Loucy (cell line): ENCODE measurements around the gene PARVA.

ENCODE experiments used
- H2AFZ ChIP-seq: fragments of 200-600 bp; sonication (generic); 2 replicates; pipeline ENCODE4 v1.6.0; 2016; ENCODE audit warnings: antibody characterized with exemption, mild to moderate bottlenecking, low read length, moderate library complexity
- H3F3A ChIP-seq: fragments of 200-600 bp; 2 replicates; pipeline ENCODE4 v1.6.0; 2016; ENCODE audit warnings: antibody characterized with exemption, low read depth, mild to moderate bottlenecking
- H3K27me3 ChIP-seq: fragments of 200-600 bp; sonication (generic); 2 replicates; pipeline ENCODE4 v1.6.1; 2014; ENCODE audit warnings: low read length, mild to moderate bottlenecking; ENCODE audit not compliant: insufficient read depth, poor library complexity, severe bottlenecking
- H3K36me3 ChIP-seq: fragments of 200-600 bp; sonication (generic); 2 replicates; pipeline ENCODE4 v1.6.1; 2016; ENCODE audit warnings: low read length; ENCODE audit not compliant: insufficient read depth
- H3K4me1 ChIP-seq: fragments of 200-600 bp; sonication (generic); 2 replicates; pipeline ENCODE4 v1.5.1; 2014; ENCODE audit warnings: low read length, mild to moderate bottlenecking; ENCODE audit not compliant: insufficient read depth, poor library complexity, severe bottlenecking
- H3K4me2 ChIP-seq: fragments of 200-600 bp; sonication (generic); 2 replicates; pipeline ENCODE4 v1.6.0; 2014; ENCODE audit warnings: antibody characterized with exemption, low read length, low read depth, mild to moderate bottlenecking; ENCODE audit not compliant: poor library complexity, severe bottlenecking
- H3K4me3 ChIP-seq: fragments of 200-600 bp; sonication (generic); 2 replicates; pipeline ENCODE4 v1.5.1; 2014; ENCODE audit warnings: low read length, mild to moderate bottlenecking, mixed read lengths; ENCODE audit not compliant: poor library complexity, severe bottlenecking
- H3K79me2 ChIP-seq: fragments of 200-600 bp; sonication (generic); 2 replicates; pipeline ENCODE4 v1.6.1; 2014; ENCODE audit warnings: low read length; ENCODE audit not compliant: insufficient read depth
- H3K9ac ChIP-seq: fragments of 200-600 bp; sonication (generic); 2 replicates; pipeline ENCODE4 v1.6.0; 2014; ENCODE audit warnings: mild to moderate bottlenecking, low read depth, low read length, moderate library complexity; ENCODE audit not compliant: poor library complexity, severe bottlenecking
- H3K9me2 ChIP-seq: fragments of 200-600 bp; sonication (generic); replicated peaks from 2 replicates; pipeline ENCODE4 v1.6.1; 2016; ENCODE audit warnings: low read depth, low read length, mixed read lengths
- H3K9me3 ChIP-seq: fragments of 200-600 bp; sonication (generic); 2 replicates; pipeline ENCODE4 v1.6.1; 2014; ENCODE audit warnings: mild to moderate bottlenecking, antibody characterized with exemption, low read length, low read depth; ENCODE audit not compliant: insufficient read depth
- H4K20me1 ChIP-seq: fragments of 200-600 bp; sonication (generic); 2 replicates; pipeline ENCODE4 v1.6.0; 2014; ENCODE audit warnings: antibody characterized with exemption, low read length, mild to moderate bottlenecking; ENCODE audit not compliant: insufficient read depth, poor library complexity, severe bottlenecking
- EZH2phosphoT487 ChIP-seq: fragments of 200-600 bp; IDR thresholded peaks from 2 replicates; pipeline ENCODE4 v1.6.1; 2018; ENCODE audit warnings: antibody characterized with exemption, mild to moderate bottlenecking, moderate library complexity, borderline replicate concordance
- TF ChIP-seq, protein P1 (sequence below): fragments of 200-600 bp; sonication (generic); conservative IDR thresholded peaks from 2 replicates; pipeline ENCODE4 v1.5.1; 2014; ENCODE audit warnings: mild to moderate bottlenecking, antibody characterized with exemption, low read length

Gene PARVA

DNA sequence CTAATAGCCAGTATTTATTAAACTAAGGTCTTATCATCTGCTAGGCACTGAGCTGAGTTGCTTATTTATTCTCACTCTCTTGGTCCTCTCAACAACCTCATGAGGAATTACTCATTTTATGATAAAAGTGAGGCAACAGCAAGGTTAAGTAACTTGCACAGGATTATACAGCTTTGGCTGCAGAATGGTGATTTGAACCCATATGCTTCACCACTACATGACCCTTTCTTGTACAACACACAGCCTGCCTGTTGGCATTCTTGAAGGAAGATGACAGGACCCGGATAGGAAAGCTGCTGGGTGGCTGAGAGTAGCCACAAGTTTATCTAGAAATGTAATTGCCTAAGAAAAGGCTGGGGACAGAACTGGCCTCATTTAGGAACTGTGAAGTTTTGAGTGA lies 5.3 kb upstream of the PARVA start:
- H3K4me2 ChIP-seq: no peak overlapping the region
- no peaks in the 10 kb centered on the region for H3K4me1 ChIP-seq
- no peaks in the 10 kb centered on the region for H3K9me3 ChIP-seq

DNA sequence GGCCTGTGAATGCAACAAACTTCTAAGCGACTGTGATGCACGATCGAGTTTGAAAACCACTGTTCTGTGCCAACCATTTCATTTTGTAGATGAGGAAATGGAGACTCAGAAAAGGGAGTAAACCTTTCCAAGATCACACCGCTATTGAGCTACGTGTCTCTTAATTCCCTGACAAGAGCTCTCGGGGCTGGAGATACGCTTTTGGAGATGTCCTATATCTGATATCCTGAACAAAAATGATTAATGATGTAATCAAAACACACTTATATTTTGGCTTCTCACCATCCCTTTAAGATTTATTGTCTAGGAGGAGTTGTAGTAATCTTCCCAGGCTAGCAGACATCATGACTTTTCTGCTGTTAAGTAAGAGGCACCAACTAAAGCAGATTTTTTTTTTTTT lies 1.7 kb upstream of the PARVA start:
- Histone ChIP-seq H3K4me2 (no peak overlapping the region), H3F3A (no peaks in the 10 kb centered on the region), H3K9ac (no peak overlapping the region), H4K20me1 (no peaks in the 10 kb centered on the region), H3K4me3 (no peak overlapping the region), H3K36me3 (no peaks in the 10 kb centered on the region), H3K4me1 (no peaks in the 10 kb centered on the region), H3K9me3 (no peaks in the 10 kb centered on the region), H3K79me2 (no peaks in the 10 kb centered on the region), H2AFZ (no peak overlapping the region), H3K9me2 (no peaks in the 10 kb centered on the region), H3K27me3 (no peaks in the 10 kb centered on the region)
- TF ChIP-seq EZH2phosphoT487: no peak
- TF ChIP-seq, protein P1, sequence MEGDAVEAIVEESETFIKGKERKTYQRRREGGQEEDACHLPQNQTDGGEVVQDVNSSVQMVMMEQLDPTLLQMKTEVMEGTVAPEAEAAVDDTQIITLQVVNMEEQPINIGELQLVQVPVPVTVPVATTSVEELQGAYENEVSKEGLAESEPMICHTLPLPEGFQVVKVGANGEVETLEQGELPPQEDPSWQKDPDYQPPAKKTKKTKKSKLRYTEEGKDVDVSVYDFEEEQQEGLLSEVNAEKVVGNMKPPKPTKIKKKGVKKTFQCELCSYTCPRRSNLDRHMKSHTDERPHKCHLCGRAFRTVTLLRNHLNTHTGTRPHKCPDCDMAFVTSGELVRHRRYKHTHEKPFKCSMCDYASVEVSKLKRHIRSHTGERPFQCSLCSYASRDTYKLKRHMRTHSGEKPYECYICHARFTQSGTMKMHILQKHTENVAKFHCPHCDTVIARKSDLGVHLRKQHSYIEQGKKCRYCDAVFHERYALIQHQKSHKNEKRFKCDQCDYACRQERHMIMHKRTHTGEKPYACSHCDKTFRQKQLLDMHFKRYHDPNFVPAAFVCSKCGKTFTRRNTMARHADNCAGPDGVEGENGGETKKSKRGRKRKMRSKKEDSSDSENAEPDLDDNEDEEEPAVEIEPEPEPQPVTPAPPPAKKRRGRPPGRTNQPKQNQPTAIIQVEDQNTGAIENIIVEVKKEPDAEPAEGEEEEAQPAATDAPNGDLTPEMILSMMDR: no peak

More for the DNA sequence above, 5.3 kb upstream of the PARVA start:
- Histone ChIP-seq H3K27me3 (no peaks in the 10 kb centered on the region), H2AFZ (no peak overlapping the region), H3K9ac (no peak overlapping the region), H3K36me3 (no peaks in the 10 kb centered on the region), H3F3A (no peaks in the 10 kb centered on the region), H3K79me2 (no peaks in the 10 kb centered on the region), H3K4me3 (no peak overlapping the region), H3K9me2 (no peaks in the 10 kb centered on the region), H4K20me1 (no peaks in the 10 kb centered on the region)
- no peak for TF ChIP-seq EZH2phosphoT487
- TF ChIP-seq, protein P1: no peak

DNA sequence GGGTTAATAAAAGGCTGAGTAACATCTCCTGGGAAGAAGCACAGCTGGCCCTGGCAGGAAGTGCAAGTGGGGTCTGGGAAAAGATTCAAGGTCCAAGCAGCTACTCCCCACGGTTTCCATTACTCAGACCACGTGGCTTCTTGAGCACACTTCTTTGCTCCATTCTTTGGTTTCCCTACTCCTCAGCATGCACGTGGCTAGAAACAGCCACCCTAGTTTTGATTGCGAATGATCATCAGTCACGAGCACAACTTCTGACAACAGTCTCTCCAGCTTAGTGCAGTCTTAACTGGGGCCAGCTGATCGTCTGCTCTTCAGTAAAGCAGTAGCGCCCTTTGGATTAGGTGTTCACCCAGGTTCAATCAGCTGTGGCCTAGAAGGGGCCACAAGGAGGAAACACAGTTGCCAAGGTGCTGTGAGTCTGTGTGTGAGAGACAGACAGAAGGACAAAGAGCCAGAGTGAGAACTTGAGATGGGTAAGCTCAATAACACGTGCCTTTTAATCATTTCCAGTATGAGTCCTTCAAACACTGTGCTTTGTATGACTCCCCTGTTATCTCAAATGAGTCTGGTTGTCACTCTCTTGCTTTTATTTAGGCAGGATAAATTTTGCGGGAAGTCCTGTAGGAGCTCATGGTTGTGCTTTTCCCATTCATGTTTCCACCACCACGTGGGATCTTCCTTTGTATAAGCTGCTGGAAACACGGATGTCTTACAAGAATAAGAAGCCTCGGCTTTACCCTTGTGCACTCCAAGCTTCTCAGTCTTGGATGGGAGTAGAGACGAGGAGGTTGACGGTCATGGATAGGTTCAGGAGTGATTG lies 901 bp upstream of the PARVA start:
- H3K4me3 ChIP-seq: no peak overlapping the region
- no peaks in the 10 kb centered on the region for H3K79me2 ChIP-seq
- no peaks in the 10 kb centered on the region for H3K36me3 ChIP-seq
- H4K20me1 ChIP-seq: no peaks in the 10 kb centered on the region
- no peak for TF ChIP-seq EZH2phosphoT487
- TF ChIP-seq, protein P1: no peak
- no peaks in the 10 kb centered on the region for H3F3A ChIP-seq
- no peaks in the 10 kb centered on the region for H3K9me2 ChIP-seq
- H3K4me1 ChIP-seq: no peaks in the 10 kb centered on the region
- H2AFZ ChIP-seq: no peak overlapping the region
- no peak overlapping the region for H3K9ac ChIP-seq
- H3K27me3 ChIP-seq: no peaks in the 10 kb centered on the region
- H3K9me3 ChIP-seq: no peaks in the 10 kb centered on the region
- H3K4me2 ChIP-seq: no peak overlapping the region
